Heart left ventricle (tissue), 13 donors: ENCODE data around the gene KDM2A.

ENCODE experiments used
- CTCF ChIP-seq, 12 donors: fragments of 200-600 bp; sonication (generic) in 4 of 12; IDR thresholded peaks; one replicate each; pipeline versions ENCODE4 v1.5.0 to v1.8.0; 2018 to 2022; ENCODE audit warnings: antibody characterized with exemption in 12 of 12, mild to moderate bottlenecking in 5 of 12
- POLR2A ChIP-seq, 2 donors: fragments of 450-650 bp; IDR thresholded peaks; one replicate each; pipeline ENCODE4 v1.6.1; 2017; ENCODE audit warnings: antibody characterized with exemption in 2 of 2, mild to moderate bottlenecking in 2 of 2, moderate library complexity in 2 of 2
- donor health status: ischemic (EF 13 %, LVEDD 7.1; RV severe dilation, severe dysfunction).
- donor health status: DM: no; HTN: yes; CAD: no.
- donor health status: DM: no; HTN: no; CAD: no.
- donor health status: ischemic (EF 25% LVEDD 6.9; RV normal size, moderate dysfunction).
- donor health status: ischemic (EF 25% LVEDD 5.7; RV mildly dilated, moderate dysfunction).
- donor health status: ischemic (EF 35%, LVEDD 5.7; RV mildly dilated, moderate dysfunction).
- donor health status: nonischemic (EF 11% LVEDD 7.7; RV severe dilation, severe dysfunction).
- donor health status: DM: yes; HTN: yes; CAD: no.
- donor health status: PGD.
- donor health status: ischemic (EF 29% LVEDD 5.4; RV normal size, mild dysfunction).
- donor health status: nonischemic (EF 23%, LVEDD 6.1; RV moderate dilation, normal function).

- TF ChIP-seq CTCF (IDR thresholded peaks at IDR 0.05) (peak in 11 of 12 donors; percentile 62 to 82 (median 73)), POLR2A (IDR thresholded peaks at IDR 0.05) (no peak)
Measured at GRCh38 chr11:67265633-67266448, 146.8 kb downstream of the KDM2A start.
